ENCODE data around the gene RALGAPA1. TPM values are rescaled to one million over a fixed set of nuclear protein-coding genes. Genes with fewer than 3 reads are reported as not detected.

Gene RALGAPA1
- total and polyA plus RNA-seq, 9 of the 15 experiments (the other 6 are each of a cell fraction or from before 2014, with no cell fraction given): 2.5 to 16.3 (median 6.2) TPM

DNA sequence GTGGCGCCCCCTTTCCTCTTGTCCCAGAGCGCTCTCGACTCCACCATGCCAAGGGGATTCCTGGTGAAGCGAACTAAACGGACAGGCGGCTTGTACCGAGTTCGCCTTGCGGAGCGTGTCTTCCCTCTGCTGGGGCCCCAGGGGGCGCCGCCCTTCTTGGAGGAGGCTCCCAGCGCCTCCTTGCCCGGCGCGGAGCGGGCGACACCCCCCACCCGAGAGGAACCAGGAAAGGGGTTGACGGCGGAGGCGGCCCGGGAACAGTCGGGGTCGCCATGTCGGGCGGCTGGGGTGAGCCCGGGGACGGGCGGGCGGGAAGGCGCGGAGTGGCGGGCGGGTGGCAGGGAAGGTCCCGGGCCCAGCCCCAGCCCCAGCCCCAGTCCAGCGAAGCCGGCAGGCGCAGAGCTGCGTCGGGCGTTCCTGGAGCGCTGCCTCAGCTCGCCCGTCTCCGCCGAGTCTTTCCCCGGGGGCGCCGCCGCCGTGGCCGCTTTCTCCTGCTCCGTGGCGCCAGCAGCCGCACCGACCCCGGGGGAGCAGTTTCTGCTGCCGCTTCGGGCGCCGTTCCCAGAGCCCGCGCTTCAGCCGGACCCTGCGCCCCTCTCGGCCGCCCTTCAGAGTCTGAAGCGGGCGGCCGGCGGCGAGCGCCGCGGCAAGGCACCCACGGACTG is 274.8 kb downstream of the RALGAPA1 start (continued):
- TF ChIP-seq ILF3 (IDR thresholded peaks at IDR 0.05; ENCODE audit: borderline replicate concordance) (no peak), RAD21 (CRISPR knock-in tag; conservative IDR thresholded peaks at IDR 0.05 in 1 of 2, IDR thresholded peaks at IDR 0.05 in 1 of 2) (peak in 1 of 2 experiments; percentile 14; a peak in 1 of 4 replicates)
- TF ChIP-seq, protein P1, sequence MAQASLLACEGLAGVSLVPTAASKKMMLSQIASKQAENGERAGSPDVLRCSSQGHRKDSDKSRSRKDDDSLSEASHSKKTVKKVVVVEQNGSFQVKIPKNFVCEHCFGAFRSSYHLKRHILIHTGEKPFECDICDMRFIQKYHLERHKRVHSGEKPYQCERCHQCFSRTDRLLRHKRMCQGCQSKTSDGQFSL (CRISPR knock-in tag; IDR thresholded peaks at IDR 0.05): 0 out of 2 replicates have a peak, but pooled peaks have one; percentile 35
- TF ChIP-seq, protein P1 (tag; IDR thresholded peaks at IDR 0.05): no peak

DNA sequence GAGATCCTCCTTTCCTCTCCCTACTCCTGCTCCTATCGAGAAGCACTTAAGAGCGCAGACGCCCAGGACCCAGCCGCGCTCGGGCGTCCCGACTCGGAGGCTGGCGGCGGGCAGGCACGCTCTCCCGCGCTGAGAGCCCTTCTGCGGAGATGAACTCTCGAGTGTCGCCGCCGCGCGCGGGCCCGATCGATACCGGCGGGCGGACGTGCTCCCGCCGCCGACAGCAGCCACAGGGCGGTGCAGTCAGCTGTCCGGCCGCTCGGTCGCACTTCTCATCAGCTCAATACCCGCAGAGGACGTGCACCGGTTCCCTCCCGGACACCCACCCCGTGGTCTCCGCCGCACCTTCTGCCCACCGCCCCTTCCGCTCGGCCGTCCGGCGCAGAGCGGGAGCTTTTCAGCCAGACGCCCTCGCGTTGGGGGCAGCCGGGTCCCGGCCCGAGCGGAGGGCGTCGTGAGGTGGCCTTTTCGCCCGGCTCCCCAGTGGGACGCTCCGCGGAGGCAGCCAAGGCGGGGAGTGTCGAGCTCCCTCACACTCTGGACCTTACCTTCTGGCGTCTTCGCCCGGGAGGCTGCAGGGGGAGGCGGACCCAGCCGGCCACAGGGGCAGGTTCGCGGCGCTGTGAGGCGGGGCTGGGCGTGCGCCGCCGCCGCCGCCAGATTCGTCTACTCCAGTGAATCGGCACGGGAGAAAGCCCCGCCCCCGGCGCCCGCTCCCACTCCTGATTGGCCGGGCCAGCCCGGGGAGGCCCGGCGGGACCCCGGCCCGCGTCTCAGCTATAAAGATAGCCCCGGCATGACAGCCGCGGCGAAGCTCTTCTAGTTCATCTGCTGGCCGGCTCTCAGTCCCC is 275.5 kb downstream of the RALGAPA1 start, which contains the start of gene INSM2:
Gene INSM2, plus strand, starts transcription at position 808 of the 851 bp plus-strand sequence. CDS start 89 bp downstream, outside the sequence.
- Histone ChIP-seq H3K4me2 (ENCODE audit: insufficient read depth, low read length) (peak within 1 kb of the TSS; percentile 70), H3K27ac (ENCODE audit: extremely low read depth, low read depth, low read length) (no peak within 1 kb of the TSS), H3K36me3 (ENCODE audit: control insufficient read depth, insufficient read depth, low read length) (no peaks in the 10 kb centered on the region), H3K9me1 (ENCODE audit: control insufficient read depth, insufficient read depth, low read length) (no peaks in the 10 kb centered on the region), H3K9me3 (replicated peaks; ENCODE audit: control insufficient read depth, insufficient read depth, low read depth, low read length) (no peaks in the 10 kb centered on the region), H3K4me1 (replicated peaks in 1 of 2; ENCODE audit: control insufficient read depth in 2 of 2, insufficient read depth in 2 of 2, low read length in 2 of 2) (peaks cover 0 to 28% of the 10 kb centered on the region in 2 experiments; a peak in 2 of 5 replicates), H3K9ac (ENCODE audit: insufficient read depth in 1 of 2, low read depth in 2 of 2, low read length in 2 of 2) (0 out of 4 replicates have a peak within 1 kb of the TSS, but pooled peaks of 1 of the 2 experiments have one; percentile 76), H4K20me1 (replicated peaks; ENCODE audit: control insufficient read depth, insufficient read depth, low read length) (no peaks in the 10 kb centered on the region), H3K4me3 (peak within 1 kb of the TSS; percentile 41), H3K27me3 (ENCODE audit: control insufficient read depth in 2 of 2, insufficient read depth in 2 of 2, low read length in 2 of 2) (peaks cover 7 to 18% of the 10 kb centered on the region in 2 experiments; a peak in 4 of 5 replicates), H2AFZ (ENCODE audit: low read depth, low read length) (peak within 1 kb of the TSS; percentile 79), H3K79me2 (ENCODE audit: control insufficient read depth, insufficient read depth, low read length) (no peaks in the 10 kb centered on the region)
- intact Hi-C loops (cut with micrococcal nuclease) (loop anchor here (5.0 to 10.0 kb wide), 2 partner anchors 154 to 291 kb away; partner anchors contain the start of gene BRMS1L), in situ Hi-C loops (cut with MboI) (no loop called here)
- no peak for FAIRE-seq
- POLR2A ChIA-PET: interaction anchor here (0.9 kb wide), 1 partner anchor 54 kb away, joined by 4 read pairs; no protein-coding TSS in a partner anchor
- 2% methylated on average over 61 of the region's 100 CpGs for WGBS (ENCODE audit: insufficient coverage, low coverage, missing lambda C conversion rate)
- BruUV-seq (replicated peaks): no TSS peak
- peak; percentile 89 for ATAC-seq
- CTCF ChIA-PET (ENCODE audit: low intra/inter-chr PET ratio): no interaction called here
- peak; percentile 62 to 69 (median 66) for DNase-seq (ENCODE audit: extremely low read depth in 1 of 4, low spot score in 3 of 4)
- TF ChIP-seq NRF1 (conservative IDR thresholded peaks at IDR 0.05 in 1 of 2, IDR thresholded peaks at IDR 0.05 in 1 of 2) (peak; percentile 57 to 68; a peak in 2 of 4 replicates), CXXC5 (CRISPR knock-in tag; IDR thresholded peaks at IDR 0.05) (0 out of 2 replicates have a peak, but pooled peaks have one; percentile 30), L3MBTL2 (IDR thresholded peaks at IDR 0.05) (peak; percentile 46), SAFB (IDR thresholded peaks at IDR 0.05; ENCODE audit: borderline replicate concordance, low read depth, low read length) (peak; percentile 46; the same call in 1 of the 2 replicates), COPS2 (conservative IDR thresholded peaks at IDR 0.05) (no peak), ZNF263 (CRISPR knock-in tag; IDR thresholded peaks at IDR 0.05; ENCODE audit: borderline replicate concordance) (0 out of 2 replicates have a peak, but pooled peaks have one; percentile 22), NFYB (IDR thresholded peaks at IDR 0.05; ENCODE audit: extremely low read depth, insufficient read length) (peak; percentile 50), SAP30 (IDR thresholded peaks at IDR 0.05; ENCODE audit: borderline replicate concordance, insufficient read depth, low read depth, low read length, poor library complexity, severe bottlenecking) (peak; percentile 40), STAT5A (IDR thresholded peaks at IDR 0.05; ENCODE audit: borderline replicate concordance, low read length) (no peak), DIDO1 (tag; IDR thresholded peaks at IDR 0.05; ENCODE audit: low read depth) (no peak)
- TF ChIP-seq, protein P2, sequence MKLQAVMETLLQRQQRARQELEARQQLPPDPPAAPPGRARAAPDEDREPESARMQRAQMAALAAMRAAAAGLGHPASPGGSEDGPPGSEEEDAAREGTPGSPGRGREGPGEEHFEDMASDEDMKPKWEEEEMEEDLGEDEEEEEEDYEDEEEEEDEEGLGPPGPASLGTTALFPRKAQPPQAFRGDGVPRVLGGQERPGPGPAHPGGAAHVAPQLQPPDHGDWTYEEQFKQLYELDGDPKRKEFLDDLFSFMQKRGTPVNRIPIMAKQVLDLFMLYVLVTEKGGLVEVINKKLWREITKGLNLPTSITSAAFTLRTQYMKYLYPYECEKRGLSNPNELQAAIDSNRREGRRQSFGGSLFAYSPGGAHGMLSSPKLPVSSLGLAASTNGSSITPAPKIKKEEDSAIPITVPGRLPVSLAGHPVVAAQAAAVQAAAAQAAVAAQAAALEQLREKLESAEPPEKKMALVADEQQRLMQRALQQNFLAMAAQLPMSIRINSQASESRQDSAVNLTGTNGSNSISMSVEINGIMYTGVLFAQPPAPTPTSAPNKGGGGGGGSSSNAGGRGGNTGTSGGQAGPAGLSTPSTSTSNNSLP (IDR thresholded peaks at IDR 0.05; ENCODE audit: borderline replicate concordance, low read depth, low read length): no peak

All from K562 (cell line).